Limb (tissue), 2 donors: ENCODE results near the gene FXYD3.
A peak's percentile ranks its signal among the peaks of the same experiment; 100 is the strongest.

ENCODE experiments used
- DNase-seq, 2 donors: peaks; one replicate each; pipeline ENCODE4 v3.0.0-alpha.2; 2016; ENCODE audit errors: extremely low spot score in 2 of 2

FXYD3 gene

DNA sequence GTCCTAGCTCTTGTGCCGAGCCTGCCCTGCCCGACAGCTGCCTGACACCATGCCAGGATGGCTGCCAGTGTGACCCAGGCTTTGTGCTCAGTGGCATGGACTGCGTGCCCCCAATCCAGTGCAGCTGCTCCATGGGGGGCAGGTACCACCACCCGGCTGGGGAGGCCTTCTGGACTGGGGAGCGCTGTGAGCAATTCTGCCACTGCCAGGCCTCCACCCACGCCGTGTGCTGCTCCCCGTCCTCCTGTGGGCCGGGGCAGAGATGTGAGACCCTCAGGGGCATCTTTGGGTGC is 9.4 kb upstream of the FXYD3 start:
- no peak for DNase-seq

DNA sequence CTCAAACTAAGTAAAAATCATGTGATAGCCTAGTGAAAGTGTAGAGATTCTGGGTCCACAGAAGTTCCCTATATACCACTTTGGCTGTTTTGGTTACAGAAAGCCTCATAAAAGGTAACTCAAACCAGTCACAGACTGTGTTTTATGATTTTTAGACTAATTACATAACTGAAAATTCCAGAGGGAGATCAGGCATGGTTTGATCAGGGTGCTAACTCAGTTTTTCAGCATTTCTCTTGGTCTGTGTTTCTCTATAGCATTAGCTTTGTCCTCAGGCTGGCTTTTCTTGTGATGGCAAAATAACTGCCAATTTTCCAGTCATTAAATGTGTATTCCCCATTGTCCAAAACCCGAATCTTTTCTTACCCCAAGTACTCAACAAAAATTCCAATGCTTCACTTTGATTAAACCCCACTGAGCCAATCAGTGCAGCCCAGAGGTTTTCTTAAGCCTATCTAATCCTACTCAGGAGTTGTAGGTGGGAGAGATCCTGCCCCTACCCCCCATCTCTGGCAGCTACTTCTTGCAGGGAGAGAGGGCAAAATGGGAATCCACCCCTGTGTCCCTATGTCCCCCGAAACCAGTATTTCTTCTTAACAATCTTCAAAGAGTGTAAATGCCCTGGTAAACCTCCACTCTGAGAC is 8.6 kb upstream of the FXYD3 start:
- DNase-seq = no peak

DNA sequence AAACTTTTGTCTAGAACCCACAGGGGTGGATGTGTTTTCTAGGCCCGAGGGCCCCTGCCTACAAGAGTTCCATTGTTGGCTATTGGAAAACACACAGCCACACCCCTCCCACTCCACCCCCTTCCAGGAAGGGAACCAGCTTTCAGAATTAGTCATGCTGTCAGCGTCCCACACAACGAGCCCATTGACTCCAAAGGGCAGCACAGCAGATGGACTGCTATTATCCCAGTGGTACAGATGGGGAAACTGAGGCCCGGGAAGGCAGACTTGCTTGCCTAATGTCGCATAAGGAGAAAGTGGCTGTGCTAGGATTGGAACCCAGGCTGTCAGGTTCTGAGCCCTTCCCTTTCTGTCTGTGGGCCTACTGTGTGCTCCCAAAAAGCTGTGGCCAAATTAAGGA is 8.1 kb upstream of the FXYD3 start:
- no peak for DNase-seq

DNA sequence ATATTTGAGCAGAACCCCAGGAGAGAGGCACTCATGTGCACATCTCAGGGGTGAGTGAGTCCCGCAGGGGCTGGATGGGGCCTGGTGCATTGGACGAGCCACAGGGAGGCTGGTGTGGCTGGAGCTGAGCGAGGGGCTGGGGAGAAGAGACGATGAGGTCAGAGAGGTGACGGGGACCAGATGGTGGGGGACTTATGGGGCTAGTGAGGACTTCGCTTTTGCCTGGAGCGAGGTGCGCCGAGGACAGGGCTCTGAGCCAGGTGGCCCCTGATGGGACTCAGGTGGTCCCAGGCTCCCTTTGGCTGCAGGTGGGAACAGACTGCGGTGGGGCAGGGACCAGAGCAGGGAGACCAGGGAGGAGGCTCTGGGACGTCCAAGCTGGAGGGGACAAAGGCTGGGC is 6.9 kb upstream of the FXYD3 start:
- no peak for DNase-seq

DNA sequence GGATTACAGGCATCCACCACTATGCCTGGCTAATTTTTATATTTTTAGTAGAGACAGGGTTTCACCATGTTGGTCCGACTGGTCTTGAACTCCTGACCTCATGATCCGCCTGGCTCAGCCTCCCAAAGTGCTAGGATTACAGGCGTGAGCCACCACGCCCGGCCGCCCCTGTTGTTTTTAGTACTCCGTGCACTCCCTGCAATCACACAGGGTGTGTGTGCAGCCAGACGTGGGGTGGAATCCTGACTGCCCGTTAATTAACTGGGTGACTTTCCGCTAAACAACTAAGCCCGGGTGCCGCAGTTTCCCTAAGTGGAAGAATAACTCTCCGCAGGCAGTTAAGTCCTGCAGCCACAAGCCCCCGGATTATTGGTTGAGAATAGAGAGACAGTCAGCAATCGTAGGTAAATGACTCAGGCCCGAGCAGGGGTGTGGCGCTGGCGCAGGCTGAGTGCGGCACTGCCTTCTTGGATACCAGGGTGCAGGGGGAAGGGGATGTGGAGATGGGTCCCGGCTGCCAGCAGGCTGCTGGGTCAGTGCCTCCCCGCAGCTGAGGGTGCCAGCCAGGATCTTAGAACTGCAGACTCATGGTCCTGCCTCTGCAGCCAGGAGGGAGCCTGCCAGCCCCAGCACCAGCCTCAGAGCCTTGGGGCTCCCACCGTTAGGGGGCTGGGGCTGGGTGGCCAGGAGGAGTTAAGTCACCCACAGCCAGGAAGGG is 6.1 kb upstream of the FXYD3 start:
- DNase-seq = no peak

DNA sequence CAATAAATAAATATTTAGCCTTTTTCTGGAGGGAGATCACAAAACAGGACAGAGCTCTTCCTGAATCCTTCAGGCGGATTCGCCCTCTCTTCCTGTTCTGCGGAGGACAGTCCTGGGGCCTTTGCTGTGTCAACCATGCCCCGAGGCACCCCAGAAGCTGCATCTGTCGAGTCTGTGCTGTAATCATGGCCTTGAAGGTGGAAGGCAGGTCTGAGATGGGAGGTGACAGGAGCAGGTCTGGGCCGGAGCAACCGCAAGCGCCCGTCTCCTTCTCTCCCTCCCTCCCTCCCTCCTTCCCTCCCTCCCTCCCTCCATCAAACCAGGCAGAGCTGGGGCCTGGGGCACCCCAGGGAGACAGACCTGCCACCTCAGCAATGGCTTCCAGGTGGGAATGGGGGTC is 4.6 kb upstream of the FXYD3 start:
- DNase-seq = no peak

DNA sequence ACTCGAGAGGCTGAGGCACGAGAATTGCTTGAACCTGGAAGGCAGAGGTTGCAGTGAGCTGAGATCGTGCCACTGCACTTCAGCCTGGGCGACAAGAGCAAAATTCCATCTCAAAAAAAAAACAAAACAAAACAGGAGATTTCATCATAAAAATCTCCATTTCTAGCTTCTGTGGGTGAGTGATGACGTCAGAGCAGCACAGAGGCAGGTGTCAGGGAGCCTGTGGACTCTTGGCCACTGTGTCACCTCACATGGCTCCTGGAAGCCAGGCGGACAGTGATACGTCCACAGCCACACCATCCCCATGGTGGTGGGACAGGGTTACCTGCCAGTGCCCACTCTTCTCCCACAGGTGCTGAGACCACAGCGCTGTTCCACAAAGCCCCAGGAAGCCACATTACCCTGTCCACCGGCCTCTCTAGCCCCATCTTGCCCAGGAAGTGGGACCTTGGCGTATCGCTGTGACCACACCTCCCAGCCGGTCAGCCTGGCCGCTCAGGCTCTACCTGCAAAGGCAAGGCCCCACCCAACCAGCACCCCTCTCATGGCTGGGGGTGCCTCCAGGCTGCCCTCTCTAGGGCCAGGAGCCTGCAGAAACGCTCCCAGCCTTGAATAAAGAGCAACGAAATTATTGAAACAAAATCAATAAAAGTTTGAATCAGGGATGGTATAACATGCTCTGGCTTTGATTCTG is 2.5 kb upstream of the FXYD3 start:
- DNase-seq = no peak

DNA sequence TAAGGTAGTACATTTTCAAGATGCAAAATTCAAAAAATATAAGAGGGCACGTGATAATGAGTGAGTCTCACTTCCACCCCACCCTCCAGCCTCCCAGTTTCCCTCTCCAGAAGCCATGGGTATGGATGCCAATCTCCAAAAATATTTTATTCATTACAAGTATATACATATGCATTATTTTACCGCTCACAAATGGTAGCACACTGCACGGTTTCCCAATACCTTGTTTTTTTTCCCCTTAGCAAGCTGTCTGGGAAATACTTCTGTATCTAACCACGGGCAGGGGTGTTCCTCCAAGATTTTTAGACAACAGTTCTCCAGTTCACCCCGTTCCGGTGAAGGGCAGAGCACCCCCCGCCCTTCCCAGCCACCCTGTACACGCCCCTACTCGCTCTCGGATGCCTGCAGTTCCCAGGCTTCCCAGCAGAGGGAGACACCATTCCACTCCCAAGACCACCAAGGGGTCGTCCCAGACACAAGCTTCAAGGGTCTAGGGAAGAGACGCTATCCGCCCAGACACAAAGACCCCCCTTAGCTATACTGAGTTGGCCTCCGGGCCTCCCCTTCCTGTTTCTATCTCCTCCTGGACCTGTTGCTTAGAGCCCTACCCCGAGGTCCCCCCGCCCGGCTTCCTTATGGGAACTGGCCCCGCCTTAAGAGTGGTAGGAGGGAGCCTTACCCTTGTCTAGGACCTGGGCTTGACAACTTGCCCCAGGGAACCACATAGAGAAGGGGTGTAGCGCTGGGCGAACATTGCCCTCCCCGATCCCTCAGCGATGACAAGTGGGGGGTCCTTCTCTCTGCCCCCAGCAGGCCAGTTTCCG is 1.1 kb upstream of the FXYD3 start:
- peak; percentile 68 to 92 for DNase-seq

DNA sequence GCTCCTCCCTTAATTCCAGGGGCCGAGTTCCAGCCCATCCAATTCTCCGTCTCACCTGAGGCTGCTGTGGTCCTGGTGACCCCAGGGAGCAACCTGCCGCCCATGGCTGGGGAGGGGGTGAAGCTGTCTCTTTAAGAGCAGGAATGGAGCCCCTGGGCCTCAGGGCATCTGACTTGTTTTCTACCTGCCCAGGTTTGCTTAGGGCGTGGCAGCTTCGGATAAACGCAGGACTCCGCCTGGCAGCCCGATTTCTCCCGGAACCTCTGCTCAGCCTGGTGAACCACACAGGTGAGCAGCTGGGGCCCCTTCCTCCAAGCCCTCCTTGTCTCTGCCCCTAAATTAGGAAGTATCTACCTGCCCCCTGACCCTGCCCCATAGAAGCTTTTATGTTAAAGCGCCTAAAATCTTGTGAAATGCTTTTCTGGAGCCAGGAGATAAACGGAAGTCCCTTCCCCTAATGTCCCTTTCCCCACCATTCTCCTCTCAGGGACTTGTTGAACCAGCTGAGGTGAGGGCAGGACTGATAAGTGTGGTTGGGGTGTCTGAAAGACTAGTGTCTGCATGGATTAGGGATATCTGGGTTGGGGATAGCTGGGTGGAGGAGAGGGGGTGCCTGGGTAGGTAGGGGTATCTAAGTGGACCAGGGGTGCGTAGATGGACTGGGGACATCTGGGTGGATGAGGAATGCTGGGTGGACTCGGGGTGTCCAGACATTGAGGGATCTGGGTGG is 614 bp downstream of the FXYD3 start:
- no peak for DNase-seq

DNA sequence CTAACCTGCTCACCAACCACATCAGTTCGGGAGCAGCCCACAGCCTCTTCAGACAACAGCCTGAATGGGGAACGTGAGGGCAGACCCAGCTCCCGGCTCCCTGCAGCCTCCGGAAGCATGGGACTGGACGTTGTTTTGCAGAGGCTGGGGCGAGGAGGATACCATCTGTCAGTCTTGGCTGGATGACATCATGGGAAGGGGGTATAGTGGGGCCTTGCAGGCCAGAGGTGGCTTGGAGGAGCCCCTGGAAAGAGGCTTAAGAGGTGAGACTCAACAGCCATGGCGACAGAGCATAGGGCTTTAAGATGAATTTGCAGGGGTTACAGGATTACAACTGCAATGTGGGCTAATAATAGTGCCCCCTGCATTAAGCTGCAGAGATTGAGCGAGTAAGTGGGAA is 1.5 kb downstream of the FXYD3 start:
- no peak for DNase-seq

DNA sequence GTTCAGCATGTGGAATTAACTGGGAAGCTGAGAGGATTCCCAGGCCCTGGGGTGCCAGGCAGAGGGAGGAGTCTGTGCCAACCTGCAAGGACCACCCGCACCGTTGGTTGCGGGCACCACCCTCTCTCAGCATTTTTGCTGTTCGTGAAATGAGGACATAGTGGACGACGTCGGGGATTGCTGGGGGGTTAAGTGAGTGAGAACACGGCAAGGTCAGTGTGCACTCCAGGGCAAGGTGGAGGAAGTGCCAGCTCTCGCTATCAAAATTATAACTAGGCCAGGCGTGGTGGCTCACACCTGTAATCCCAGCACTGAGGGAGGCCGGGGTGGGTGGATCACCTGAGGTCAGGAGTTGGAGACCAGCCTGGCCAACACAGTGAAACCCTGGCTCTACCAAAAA is 2.2 kb downstream of the FXYD3 start:
- no peak for DNase-seq

DNA sequence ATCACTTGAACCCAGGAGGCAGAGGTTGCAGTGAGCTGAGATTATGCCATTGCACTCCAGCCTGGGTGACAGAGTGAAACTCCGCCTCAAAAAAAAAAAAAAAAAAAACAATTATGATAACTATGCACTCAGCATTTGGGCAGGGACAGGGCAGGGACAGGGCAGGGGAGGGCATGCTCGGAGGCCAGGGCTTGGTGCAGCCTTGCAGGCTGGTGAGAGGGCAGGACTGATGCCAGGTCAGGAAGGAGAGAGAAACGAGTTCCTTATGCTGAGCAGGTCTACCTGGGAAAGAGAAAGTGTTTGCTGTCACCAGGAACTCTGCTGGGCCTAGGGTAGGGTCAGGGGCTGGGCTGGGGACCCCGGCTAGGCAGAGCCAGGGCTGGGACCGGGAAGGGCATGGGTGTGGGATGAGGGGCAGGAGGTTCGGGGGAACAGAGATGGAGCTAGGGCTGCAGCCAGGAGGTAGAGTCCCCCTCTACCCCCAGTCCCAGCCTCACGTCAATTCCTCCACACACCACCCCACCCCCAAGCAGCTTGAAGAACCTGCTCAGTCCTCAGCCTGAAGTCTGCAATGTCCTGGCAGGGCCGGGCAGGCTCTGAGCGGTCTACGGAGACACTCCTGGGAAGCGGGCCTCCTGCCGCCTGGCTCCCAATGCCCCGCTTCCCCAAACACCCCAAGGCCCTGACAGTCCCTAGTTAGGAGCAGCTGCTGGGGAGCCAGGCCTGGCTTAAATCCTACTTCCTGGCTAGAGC is 2.8 kb downstream of the FXYD3 start:
- no peak for DNase-seq

DNA sequence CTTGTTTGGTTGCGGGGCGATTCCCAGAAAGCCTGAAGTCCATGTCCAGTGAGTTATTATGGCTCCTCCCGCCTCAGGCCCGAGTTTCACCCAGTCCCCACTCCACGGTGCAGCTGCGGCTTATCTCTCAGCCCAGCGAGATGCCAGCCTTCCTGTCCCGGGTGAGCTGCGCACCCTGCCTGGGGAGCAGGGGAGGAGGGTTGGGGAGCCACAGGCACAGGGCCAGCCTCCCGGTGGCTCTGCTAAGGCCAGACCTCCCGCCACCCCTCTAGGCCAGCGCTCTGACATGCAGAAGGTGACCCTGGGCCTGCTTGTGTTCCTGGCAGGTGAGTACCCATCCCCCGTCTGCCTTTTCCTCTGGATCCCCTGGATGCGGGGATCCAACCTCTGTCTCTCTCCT is 3.5 kb downstream of the FXYD3 start:
- DNase-seq = no peak

DNA sequence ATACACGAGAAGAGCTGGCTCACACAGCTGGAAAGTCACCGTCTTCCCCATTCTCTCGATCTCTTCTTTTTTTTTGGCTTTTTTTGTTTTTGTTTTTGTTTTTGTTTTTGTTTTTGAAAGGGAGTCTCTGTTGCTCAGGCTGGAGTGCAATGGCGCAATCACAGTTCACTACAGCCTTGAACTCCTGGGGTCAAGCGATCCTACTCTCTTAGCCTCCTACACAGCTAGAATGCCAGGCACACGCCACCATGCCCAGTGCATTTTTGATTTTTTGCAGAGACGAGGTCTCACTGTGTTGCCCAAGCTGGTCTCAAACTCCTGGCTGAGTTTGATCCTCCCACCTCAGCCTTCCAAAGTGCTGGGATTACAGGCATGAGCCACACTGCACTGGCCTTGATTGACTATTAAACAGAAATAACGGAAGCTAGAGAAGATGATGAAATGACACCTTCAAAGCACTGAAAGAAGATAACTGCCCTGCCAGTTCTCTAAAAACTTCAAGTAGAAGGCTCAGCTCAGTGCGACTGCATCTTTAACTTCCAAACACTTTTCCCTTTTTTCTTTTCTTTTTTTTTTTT is 4.0 kb downstream of the FXYD3 start:
- DNase-seq = no peak

DNA sequence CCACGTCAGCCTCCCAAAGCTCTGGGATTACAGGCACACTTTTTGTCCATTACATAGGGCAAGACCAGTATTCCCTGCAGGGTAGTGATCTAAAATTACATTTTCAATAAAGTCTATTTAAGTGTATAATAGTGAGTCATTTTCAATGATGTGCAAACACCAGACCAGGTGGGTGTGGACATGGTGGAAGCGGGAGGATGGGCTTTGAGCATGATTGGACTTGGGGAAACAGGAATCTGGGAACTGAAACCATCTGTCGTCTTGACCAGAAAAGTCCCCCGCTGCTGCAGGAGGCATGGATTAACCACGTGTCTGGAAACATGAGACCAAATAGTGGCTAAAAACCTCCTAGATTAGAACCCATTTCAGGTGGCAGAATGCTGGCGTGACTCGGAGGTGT is 4.9 kb downstream of the FXYD3 start:
- DNase-seq = no peak

DNA sequence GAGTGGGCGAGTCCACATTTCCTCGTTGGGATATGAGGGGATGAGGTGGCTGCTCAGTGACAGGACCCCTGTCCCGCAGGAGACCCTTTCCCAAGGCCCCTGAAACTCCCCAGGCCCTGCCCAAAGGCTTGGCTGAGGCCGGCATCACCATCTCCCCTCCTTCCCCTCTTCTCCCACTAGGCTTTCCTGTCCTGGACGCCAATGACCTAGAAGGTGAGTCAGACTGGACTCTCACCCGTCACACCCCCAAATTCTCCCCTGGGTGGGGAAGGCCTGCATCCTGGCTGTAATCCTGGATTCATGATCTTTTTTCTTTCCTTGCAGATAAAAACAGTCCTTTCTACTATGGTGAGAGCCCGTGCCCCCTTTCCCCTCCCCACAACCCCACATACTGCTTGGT is 5.3 kb downstream of the FXYD3 start:
- no peak for DNase-seq

DNA sequence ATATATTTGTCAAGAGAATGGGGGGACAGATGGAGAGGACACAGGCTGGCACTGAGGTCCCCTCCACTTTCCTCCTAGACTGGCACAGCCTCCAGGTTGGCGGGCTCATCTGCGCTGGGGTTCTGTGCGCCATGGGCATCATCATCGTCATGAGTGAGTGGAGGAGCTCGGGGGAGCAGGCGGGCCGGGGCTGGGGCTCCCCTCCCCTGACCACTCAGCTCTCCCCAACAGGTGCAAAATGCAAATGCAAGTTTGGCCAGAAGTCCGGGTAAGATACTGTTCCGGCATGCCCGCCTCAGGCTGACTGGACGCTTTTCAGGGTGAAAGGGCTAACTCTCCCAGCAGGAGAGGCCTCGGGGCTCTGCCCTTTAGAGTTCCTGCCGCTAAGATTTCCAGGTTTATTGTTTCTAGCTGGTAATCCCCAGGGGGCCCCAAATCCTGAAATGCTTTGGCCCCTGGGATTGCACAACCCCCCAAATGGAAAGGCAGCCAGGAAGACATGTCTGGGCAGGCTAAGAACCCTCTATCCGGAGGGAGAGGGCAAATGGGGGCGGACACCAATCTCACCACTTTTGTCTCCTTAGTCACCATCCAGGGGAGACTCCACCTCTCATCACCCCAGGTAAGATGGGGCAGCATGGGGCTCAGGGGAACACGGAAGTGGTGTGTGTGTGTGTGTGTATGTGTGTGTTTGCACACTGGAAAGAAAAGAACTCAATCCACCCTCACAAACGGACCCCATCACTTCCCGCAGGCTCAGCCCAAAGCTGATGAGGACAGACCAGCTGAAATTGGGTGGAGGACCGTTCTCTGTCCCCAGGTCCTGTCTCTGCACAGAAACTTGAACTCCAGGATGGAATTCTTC is 7.3 kb downstream of the FXYD3 start:
- no peak for DNase-seq

DNA sequence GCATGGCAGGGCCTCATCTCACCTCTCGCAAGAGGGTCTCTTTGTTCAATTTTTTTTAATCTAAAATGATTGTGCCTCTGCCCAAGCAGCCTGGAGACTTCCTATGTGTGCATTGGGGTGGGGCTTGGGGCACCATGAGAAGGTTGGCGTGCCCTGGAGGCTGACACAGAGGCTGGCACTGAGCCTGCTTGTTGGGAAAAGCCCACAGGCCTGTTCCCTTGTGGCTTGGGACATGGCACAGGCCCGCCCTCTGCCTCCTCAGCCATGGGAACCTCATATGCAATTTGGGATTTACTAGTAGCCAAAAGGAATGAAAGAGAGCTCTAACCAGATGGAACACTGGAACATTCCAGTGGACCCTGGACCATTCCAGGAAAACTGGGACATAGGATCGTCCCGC is 8.0 kb downstream of the FXYD3 start:
- DNase-seq = no peak
